Stimulated activated CD8-positive, alpha-beta memory T cell treated with anti-CD3 and anti-CD28 coated beads, Interleukin-7, amount 100 ng/mL, for 24 hours (primary cell): ENCODE measurements around the gene RIPK3.
"Not testable (repeated sequence)": the region's sequence is repeated elsewhere in the genome, so short reads cannot be mapped to it uniquely, and the experiment has no call there.

ENCODE experiments used
- DNase-seq: peaks from one replicate; pipeline ENCODE4 v3.0.0-alpha.2; 2020; ENCODE audit warnings: low read depth

RIPK3 gene

DNA sequence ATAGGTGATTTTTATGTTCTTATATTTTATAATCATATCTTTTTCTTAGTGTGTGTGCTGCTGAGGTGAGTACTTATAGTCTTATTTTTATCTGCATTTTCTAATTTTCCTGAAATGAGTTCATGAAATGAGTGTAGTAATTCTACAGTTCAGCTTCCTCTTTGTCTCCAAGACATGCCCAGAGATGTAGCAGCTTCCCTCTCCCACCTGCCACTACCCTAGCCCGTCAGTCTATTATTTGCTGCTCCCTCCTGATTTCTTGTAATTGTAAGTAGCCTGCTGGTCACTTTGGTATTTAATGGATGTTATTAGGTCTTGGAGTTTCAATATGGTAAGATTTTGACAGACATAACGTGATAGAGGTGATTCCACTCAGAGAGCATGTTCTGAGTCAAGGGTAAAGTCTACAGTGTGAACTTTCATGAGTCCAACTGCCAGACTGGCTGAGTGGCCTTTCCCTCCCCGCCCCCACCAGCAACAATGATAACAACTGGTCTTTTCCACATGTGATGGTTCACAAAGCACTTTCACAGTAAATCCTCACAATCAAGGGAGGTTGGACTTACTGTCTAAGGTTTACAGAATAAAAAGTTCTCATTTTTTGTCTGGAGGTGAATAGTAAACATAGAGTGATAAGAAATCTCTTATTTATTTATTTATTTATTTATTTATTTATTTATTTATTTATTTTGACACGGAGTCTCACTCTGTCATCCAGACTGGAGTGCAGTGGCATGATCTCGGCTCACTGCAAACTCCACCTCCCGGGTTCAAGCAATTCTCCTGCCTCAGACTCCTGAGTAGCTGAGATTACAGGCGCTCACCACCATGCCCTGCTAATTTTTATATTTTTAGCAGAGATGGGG, 4.2 kb upstream of the RIPK3 start:
- DNase-seq, result no peak

- no peak for DNase-seq
Observed at GRCh38 chr14:24342889-24343288, 3.1 kb upstream of the RIPK3 start.

GRCh38 chr14:24340606-24341005, 815 bp upstream of the RIPK3 start:
- DNase-seq, result no peak

DNA sequence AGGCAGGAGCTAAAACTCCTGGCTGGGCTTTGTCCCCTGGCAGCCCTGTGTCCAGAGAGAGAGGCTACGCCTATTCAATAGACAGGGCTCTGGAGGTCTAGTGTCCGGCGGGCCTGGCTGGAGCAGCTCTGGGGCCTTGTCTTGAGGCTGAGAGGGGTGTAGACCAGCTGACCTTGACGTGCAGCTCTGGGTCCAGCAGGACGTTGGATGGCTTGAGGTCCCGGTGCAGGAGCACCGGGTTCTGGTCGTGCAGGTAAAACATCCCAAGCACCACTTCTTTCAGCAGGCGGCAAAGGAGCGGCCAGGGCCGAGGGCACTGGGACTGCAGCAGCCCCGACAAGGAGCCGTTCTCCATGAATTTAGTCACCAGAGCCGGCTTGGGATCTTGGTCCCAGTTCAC, 948 bp downstream of the RIPK3 start:
- DNase-seq, result no peak

DNA sequence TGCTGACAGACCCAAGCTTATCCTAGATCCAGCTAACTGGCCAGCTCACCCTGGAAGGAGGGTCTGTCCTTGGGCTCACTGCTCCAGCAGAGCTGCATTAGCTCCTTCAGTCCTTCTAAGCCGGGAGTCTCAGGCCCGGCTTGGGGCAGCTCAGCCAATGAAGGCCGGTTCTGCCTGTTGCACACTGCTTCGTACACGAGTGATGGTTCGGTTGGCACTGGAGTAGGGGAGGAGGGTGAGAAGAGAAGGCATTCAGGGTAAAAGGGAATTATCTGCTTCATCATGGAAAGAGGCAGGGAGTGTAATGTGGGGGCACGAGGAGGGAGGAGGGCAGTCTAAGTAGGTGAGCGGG, 2.0 kb downstream of the RIPK3 start:
- no peak for DNase-seq

DNA sequence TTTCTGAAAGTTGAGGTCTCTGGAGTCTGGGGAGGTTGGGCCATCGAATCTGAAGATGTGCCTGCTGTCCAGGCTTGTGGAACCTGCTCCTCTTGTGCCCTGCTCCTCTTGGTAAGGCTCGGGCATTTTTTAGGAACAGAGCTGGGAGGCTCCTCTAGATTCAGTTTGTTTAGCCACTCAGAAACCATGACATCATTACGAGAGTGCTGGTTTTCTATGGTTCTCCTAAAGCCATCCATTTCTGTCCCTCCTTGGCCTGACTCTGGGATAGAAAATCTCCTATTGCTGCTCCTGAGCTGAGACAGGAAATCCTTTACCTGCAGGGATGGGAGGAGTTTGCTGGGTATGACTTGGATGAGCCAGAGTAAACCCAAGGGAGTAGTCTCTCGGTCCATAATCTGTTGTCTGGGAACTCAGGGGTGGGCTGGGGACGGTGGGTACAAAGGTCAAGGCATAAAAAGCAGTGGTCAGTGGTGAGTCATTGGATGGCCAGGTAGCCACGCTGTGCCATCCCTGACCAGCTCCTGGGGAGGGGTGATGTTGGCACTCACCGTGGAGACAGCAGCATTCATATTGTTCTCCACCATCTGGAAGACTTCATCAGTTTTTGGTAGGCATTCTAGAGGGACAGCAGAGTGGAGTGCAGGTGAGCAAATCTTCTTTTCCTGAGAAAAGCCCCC, 2.5 kb downstream of the RIPK3 start:
- no peak for DNase-seq

- DNase-seq, result no peak
Observed at GRCh38 chr14:24335461-24336171, 4.2 kb downstream of the RIPK3 start.

DNA sequence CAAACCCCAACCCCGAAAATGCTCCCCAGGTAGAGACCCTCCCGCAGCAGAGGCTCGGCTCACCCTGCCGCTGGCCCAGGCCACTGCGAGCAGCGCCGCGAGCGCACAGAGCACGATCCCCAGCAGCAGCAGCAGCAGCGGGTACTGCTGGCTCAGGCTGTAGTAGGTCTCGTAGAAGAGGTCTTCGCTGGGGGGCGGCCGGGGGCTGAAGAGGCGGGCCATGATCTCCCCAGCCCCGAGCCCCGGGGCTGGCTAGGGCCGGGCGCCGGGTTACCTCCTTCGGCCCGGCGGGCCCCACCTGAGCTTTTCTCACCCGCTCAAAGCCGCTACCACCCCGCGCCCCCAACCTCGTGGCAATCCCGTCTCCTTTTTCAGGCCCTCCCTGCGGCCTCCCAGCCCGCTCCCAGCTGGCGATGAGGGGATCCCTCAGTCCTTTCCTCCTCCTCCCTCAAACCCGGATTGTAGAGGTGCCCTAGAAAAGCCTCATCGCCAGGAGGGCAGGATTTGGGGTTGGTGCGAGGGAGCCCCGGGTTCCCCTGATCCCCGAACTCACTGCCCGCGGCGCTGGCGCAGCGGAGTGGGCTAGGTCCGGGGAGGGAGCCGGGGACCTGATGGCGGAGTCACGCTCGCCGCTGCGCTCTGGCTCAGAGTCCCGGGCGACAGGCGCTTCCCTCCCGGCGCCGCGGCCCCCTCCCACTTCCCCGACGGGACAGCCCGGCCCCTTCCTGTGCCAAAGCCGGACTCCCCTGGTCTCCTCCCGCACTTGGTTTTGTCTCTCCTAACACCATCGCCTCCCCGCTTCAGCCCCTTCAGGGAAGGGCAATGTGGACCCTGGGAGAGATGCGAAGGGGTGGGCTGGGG, 5.1 kb downstream of the RIPK3 start, which contains the start of gene ADCY4:
TSS of gene ADCY4 (minus strand) at position 641 of the 861 bp plus-strand sequence. CDS start at position 222, 419 bp downstream.
- no peak for DNase-seq

GRCh38 chr14:24332268-24332993, 7.4 kb downstream of the RIPK3 start:
- DNase-seq, result peak; percentile 63

DNA sequence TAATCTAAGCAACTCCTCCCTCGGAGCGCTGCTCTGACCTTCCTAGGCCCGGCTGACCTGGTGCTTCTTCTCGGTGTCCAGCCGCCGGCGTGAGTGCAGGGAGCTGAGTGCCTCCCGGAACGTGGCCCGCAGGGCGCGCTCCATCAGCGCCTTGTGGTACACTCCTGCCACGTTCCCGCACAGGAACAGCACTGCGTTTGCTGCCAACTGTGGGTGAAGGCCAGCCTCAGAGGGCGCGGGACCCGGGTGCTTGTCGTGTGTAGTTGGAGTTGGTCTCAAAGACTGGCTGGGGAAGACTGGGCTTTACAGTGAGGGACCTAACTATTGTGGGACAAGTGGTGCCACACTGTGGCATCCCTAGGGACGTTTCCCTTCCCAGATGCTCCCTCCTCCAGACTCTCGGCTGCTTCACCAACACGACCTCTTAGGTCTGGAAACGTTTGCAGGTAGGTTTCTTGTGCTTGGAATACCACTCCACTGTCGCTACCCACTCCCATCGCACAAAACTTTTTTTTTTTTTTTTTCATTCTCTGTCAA, 8.0 kb downstream of the RIPK3 start:
- DNase-seq, result no peak

DNA sequence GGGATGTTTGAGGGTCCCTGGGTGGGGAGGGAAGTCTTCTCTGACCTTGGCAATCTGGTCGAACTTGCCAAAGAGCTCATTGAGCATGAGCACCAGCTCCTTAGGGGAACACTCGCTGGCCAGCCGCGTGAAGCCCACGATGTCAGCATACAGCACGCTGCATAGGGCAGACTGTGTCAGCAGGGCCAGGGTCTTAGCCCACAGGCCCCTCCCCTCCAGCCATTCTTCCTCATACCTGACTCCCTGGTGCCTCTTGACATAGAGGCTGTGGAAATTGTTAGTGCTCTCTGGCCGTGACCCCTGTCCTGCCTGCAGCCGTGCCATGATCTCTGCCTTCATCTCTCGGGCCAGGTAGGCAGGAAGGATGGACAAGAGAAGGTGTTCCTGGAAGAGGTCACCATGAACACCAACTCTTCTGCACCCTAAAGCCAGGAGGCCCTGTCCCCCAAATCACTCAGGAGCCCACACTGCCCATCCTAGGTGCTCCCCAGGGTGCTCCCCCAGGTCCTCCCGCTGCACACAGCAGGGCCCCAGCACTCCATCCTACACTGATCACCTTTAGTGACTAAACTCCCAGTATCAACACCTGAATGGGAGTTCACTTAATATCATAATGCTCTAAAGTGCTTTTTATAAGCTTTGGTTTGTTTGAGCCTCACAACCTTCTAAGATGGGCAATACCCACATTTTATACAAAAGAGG, 8.7 kb downstream of the RIPK3 start:
- DNase-seq, result no peak

- no peak for DNase-seq
Observed at GRCh38 chr14:24329736-24330135, 10.1 kb downstream of the RIPK3 start.

DNA sequence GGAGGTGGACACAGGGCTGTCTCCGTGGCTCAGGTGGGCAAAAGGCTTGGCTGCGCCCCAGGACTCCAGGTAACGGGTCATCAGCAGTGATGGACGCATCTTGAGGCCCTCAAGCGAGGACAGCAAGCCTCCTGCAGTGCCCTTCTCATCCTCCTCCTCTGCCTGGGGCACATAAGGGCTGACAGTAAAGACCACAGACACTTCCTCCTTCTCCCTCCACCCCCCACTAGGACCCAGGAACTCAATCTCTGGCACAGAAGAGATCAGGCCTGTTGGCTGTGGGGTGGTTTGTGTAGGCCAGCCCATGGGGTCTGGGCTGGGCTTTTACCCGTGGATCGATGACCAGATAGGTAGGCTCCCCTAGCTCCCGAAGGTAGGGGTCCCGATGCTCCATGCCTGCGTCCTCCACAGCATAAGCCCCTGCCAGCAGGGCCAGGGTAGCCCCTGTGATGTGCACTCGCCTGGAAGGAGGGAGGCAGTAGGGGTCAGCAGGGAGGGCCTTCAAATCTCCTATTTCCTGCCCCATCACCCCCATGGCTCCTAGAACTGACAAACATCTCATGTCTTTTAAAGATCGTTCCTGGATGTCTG, 10.6 kb downstream of the RIPK3 start:
- DNase-seq, result no peak

DNA sequence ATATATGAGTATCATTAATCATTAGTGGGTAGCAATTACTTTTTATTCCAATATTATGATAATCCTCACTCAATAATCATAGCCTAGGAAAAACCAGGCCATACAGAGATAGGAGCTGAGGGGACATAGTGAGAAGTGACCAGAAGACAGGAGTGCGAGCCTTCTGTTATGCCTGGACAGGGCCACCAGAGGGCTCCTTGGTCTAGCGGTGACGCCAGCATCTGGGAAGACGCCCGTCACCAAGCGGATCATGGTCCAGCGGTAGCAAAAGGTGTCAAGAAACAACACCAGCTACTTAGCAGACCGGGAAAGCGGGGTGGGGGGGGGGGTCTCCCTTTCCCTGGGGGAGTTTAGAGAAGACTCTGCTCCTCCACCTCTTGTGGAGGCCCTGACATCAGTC, 11.9 kb downstream of the RIPK3 start:
- DNase-seq, result not testable (repeated sequence)

DNA sequence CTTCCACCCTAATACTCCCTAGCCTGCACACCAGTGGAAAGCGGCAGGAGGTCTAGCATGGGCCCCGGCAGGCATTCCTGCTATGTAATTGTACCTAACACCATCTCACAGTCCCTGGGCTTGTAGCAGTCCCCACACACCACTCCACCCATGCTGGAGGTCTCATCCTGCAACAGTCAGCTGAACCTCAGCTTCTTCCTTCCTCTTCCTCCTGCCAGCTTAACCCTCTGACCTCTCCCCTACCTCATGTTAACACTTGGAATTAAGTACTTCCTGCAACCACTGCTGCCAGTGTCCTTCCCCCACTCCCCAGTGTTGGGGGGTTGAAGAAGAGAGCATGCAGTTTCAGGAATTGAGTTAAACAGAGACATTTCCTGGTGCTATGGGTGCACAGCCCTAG, 12.5 kb downstream of the RIPK3 start:
- DNase-seq, result no peak

DNA sequence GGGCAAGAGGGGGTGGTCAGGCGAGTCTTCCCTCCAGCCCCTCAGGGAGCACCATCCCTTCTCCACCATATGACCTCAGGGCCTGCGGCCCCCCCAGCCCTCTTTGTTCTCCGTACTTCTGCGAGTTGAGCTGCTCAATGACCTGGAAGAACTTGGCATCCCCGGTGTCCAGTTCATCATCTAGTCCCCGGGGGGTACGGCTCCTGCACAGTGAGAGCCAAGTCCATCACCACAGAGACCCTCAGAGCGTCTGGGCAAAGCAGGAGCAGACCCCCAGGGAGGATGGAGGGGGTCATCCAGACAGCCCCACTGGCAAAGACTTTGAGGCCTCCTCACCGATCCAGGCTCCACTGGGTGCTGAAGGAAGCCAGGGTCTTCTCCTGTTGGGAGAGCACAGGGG, 13.8 kb downstream of the RIPK3 start:
- DNase-seq, result no peak

DNA sequence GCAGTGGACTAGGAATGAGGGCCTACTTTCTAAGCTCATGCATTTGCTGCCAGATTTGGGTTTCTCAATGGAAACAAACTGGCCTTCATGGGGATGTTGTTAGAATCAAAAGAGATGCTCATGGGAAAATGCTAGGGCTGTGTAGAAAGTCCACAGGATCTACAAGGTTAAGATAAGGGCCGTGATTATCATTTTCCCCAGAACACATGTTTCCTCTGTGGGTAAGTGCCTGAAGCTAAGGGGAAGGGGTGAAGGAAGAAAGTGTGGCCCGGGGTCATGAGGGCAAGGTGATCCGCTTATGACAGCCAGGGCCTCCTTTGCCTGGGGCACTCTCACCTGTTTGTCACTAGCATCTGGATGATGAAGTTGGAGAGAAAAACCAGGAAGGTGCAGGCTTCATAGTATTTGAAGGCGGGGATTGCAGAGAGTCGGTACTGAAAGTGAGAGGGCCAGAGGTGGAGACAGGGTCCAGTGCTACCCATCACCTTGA, 14.7 kb downstream of the RIPK3 start:
- no peak for DNase-seq

- DNase-seq, result no peak
Observed at GRCh38 chr14:24324024-24324423, 15.8 kb downstream of the RIPK3 start.

GRCh38 chr14:24323341-24323740, 16.4 kb downstream of the RIPK3 start:
- DNase-seq, result no peak

DNA sequence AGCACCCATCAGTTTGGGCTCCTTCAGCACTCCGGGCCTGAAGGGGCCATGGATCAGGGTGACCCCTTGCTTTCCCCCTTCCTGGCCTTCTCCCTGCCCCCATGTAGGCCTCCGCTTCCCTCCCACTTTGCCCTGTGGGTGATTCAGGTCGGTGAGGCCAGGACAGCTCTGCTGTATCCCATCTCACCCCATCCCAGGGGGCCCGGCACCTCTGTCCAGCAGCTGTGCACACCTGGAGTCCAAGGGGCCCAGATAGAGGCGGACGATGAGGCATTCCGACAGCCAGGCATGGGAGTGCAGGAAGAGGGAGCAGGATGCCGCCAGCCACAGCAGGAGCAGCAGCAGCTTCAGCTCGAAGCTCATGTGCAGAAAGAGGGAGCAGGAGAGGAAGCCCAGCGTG, 17.1 kb downstream of the RIPK3 start:
- no peak for DNase-seq
